Stimulated activated naive B cell treated with anti-CD40 and anti-IgM and Interleukin-4, amounts not matched to agents 10 μg/mL and 1 μg/mL and 100 μg/mL, for 72 hours (primary cell): ENCODE results near the gene RNASEL.
"Not testable (repeated sequence)": the region's sequence is repeated elsewhere in the genome, so short reads cannot be mapped to it uniquely, and the experiment has no call there.

Source experiments
- ATAC-seq, 2 donors: fragments of 150-1000 bp; cut with Tn5 transposase; replicated peaks; 2 replicates each; pipeline ENCODE4 v1.10.0; 2021; ENCODE audit warnings: moderate library complexity in 1 of 2
- DNase-seq: peaks from one replicate; pipeline ENCODE4 v3.0.0; 2021
- H3K27ac Mint-ChIP-seq: one replicate; pipeline ENCODE4 v1.8.0; 2022; ENCODE audit warnings: mild to moderate bottlenecking, mixed read lengths
- H3K27me3 Mint-ChIP-seq, 2 donors: one replicate each; pipeline ENCODE4 v1.8.0; 2022; ENCODE audit warnings: mixed read lengths in 2 of 2
- H3K36me3 Mint-ChIP-seq, 2 donors: one replicate each; pipeline ENCODE4 v1.8.0; 2022; ENCODE audit warnings: mixed read lengths in 2 of 2, mild to moderate bottlenecking in 1 of 2
- H3K4me1 Mint-ChIP-seq, 2 donors: one replicate each; pipeline ENCODE4 v1.8.0; 2022; ENCODE audit warnings: mixed read lengths in 2 of 2, mild to moderate bottlenecking in 1 of 2
- H3K4me3 Mint-ChIP-seq, 2 donors: one replicate each; pipeline ENCODE4 v1.8.0; 2022; ENCODE audit warnings: mild to moderate bottlenecking in 2 of 2, mixed read lengths in 2 of 2, moderate library complexity in 1 of 2
- H3K9me3 Mint-ChIP-seq, 2 donors: one replicate each; pipeline ENCODE4 v1.8.0; 2022; ENCODE audit warnings: mixed read lengths in 2 of 2, mild to moderate bottlenecking in 1 of 2

The RNASEL gene

GRCh38 chr1:182549811-182550210 lies 39.2 kb downstream of the RNASEL start:
- H3K4me3 Mint-ChIP-seq, result no peak overlapping the region
- DNase-seq (no peak), ATAC-seq (no peak)
- no peak overlapping the region for H3K27ac Mint-ChIP-seq
- peaks cover 0 to 6% of the 10 kb centered on the region in 2 donors for H3K9me3 Mint-ChIP-seq
- H3K27me3 Mint-ChIP-seq, result peaks cover 0 to 8% of the 10 kb centered on the region in 2 donors
- peaks cover 0 to 3% of the 10 kb centered on the region in 2 donors for H3K36me3 Mint-ChIP-seq
- no peaks in the 10 kb centered on the region for H3K4me1 Mint-ChIP-seq

GRCh38 chr1:182549346-182549745 lies 39.7 kb downstream of the RNASEL start:
- DNase-seq, result no peak
- no peak for ATAC-seq
- Mint-ChIP-seq H3K9me3 (peaks cover 0 to 6% of the 10 kb centered on the region in 2 donors), H3K4me1 (no peaks in the 10 kb centered on the region), H3K27ac (no peak overlapping the region), H3K4me3 (no peak overlapping the region), H3K36me3 (peaks cover 0 to 3% of the 10 kb centered on the region in 2 donors), H3K27me3 (peaks cover 0 to 8% of the 10 kb centered on the region in 2 donors)

GRCh38 chr1:182533896-182534295 lies 55.2 kb downstream of the RNASEL start:
- DNase-seq (no peak), ATAC-seq (no peak)
- Mint-ChIP-seq H3K27ac (no peak overlapping the region), H3K36me3 (no peaks in the 10 kb centered on the region), H3K4me1 (no peaks in the 10 kb centered on the region), H3K9me3 (peaks cover 3 to 4% of the 10 kb centered on the region in 2 donors), H3K4me3 (no peak overlapping the region), H3K27me3 (peaks cover 5 to 6% of the 10 kb centered on the region in 2 donors)

GRCh38 chr1:182528206-182528605 lies 60.9 kb downstream of the RNASEL start:
- not testable (repeated sequence) for H3K4me3 Mint-ChIP-seq, H3K27me3 Mint-ChIP-seq, ATAC-seq, H3K4me1 Mint-ChIP-seq, DNase-seq, H3K27ac Mint-ChIP-seq
- peaks cover 12 to 29% of the 10 kb centered on the region in 2 donors for H3K36me3 Mint-ChIP-seq
- peaks cover 25 to 41% of the 10 kb centered on the region in 2 donors for H3K9me3 Mint-ChIP-seq

GRCh38 chr1:182527680-182528079 lies 61.4 kb downstream of the RNASEL start:
- Mint-ChIP-seq H3K9me3 (peaks cover 25 to 42% of the 10 kb centered on the region in 2 donors), H3K4me1 (no peaks in the 10 kb centered on the region), H3K27me3 (peaks cover 0 to 3% of the 10 kb centered on the region in 2 donors), H3K27ac (no peak overlapping the region), H3K36me3 (peaks cover 12 to 29% of the 10 kb centered on the region in 2 donors), H3K4me3 (no peak overlapping the region)
- ATAC-seq (no peak), DNase-seq (no peak)

- peaks cover 12 to 29% of the 10 kb centered on the region in 2 donors for H3K36me3 Mint-ChIP-seq
- H3K27ac Mint-ChIP-seq, result no peak overlapping the region
- no peak overlapping the region for H3K4me3 Mint-ChIP-seq
- no peak for ATAC-seq
- peaks cover 25 to 42% of the 10 kb centered on the region in 2 donors for H3K9me3 Mint-ChIP-seq
- H3K27me3 Mint-ChIP-seq, result peaks cover 0 to 3% of the 10 kb centered on the region in 2 donors
- no peak for DNase-seq
- no peaks in the 10 kb centered on the region for H3K4me1 Mint-ChIP-seq
Measured at GRCh38 chr1:182525342-182525741, 63.7 kb downstream of the RNASEL start.
